GM23248 (cell line): ENCODE results near the gene ADGRD1.

Experiments
- EZH2 ChIP-seq: fragments of 200-600 bp; sonication (generic); IDR thresholded peaks from 2 replicates; pipeline ENCODE4 v1.6.1; 2018; ENCODE audit warnings: antibody characterized with exemption, mild to moderate bottlenecking; ENCODE audit not compliant: insufficient read depth, poor library complexity, severe bottlenecking
- EZH2phosphoT487 ChIP-seq: fragments of 200-600 bp; sonication (generic); IDR thresholded peaks from 2 replicates; pipeline ENCODE4 v1.6.1; 2018; ENCODE audit warnings: antibody characterized with exemption, moderate library complexity, mild to moderate bottlenecking, low read depth; ENCODE audit not compliant: insufficient read depth

GRCh38 chr12:131042834-131043245 is 89.1 kb downstream of the ADGRD1 start:
- TF ChIP-seq EZH2 (no peak), EZH2phosphoT487 (no peak)
